Thoracic aorta (tissue), 2 donors: ENCODE results near the gene OCA2. TPM values are rescaled to one million over a fixed set of nuclear protein-coding genes. Genes with fewer than 3 reads are reported as not detected.

Source experiments
- ATAC-seq: fragments of 150-250 bp; one replicate; pipeline ENCODE4 v1.8.0; 2017; ENCODE audit warnings: low read depth; ENCODE audit not compliant: insufficient number of reproducible peaks, low FRiP score
- DNase-seq: peaks from one replicate; pipeline ENCODE4 v3.0.0-alpha.2; 2020; ENCODE audit warnings: low spot score
- H3K27ac ChIP-seq, 2 donors: fragments of 200-600 bp; sonication (generic); 1 replicate in 1 of 2; 2 replicates in 1 of 2; pipeline ENCODE4 v1.5.1; 2016; ENCODE audit warnings: mild to moderate bottlenecking in 2 of 2, moderate library complexity in 2 of 2
- H3K27me3 ChIP-seq: fragments of 200-600 bp; sonication (generic); replicated peaks from 2 replicates; pipeline ENCODE4 v1.6.0; 2016; ENCODE audit warnings: mild to moderate bottlenecking; ENCODE audit not compliant: insufficient read depth
- H3K36me3 ChIP-seq: fragments of 200-600 bp; sonication (generic); one replicate; pipeline ENCODE4 v1.5.1; 2016
- H3K4me1 ChIP-seq, 2 donors: fragments of 200-600 bp; sonication (generic); 1 replicate in 1 of 2; 2 replicates in 1 of 2; pipeline versions ENCODE4 v1.5.1 to v1.6.0; 2016; ENCODE audit warnings: low read depth in 2 of 2, mild to moderate bottlenecking in 1 of 2; ENCODE audit not compliant: control insufficient read depth in 1 of 2
- H3K4me3 ChIP-seq: fragments of 200-600 bp; sonication (generic); 2 replicates; pipeline ENCODE4 v1.5.1; 2016; ENCODE audit warnings: mild to moderate bottlenecking
- H3K9me3 ChIP-seq: fragments of 200-600 bp; sonication (generic); 2 replicates; pipeline ENCODE4 v1.5.1; 2016
- CTCF ChIP-seq: fragments of 200-600 bp; sonication (generic); IDR thresholded peaks from one replicate; pipeline ENCODE4 v1.5.1; 2019; ENCODE audit warnings: antibody characterized with exemption
- total RNA-seq, 2 donors: library from RNA; depleted of rRNA; stranded (reverse); fragments of >200 nt; gene quantifications; one replicate each; pipeline versions ENCODE4 v1.1.0 to v1.2.3, GENCODE V29; 2016

Gene OCA2
- total RNA-seq, 2 donors from 2014 or later, result 8.0 to 14.8 TPM

GRCh38 chr15:28051955-28052633, 47.0 kb downstream of the OCA2 start:
- ATAC-seq (no peak), DNase-seq (no peak)

DNA sequence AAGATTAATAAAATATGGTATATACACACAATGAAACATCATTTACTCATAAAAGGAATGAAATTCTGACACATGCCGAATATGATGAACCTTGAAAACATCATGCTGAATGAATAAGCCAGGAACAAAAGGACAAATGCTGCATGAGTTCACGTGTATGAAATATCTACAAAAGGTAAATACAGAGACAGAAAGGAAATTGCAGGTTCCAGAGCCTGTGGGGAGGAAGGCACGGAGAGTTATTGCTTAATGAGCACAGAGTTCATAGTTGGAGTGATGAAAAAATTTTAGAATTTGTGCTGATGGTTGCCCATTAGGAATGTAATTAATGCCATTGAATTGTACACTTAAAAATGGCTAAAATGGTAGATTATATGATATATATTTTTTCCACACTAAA, 49.5 kb downstream of the OCA2 start:
- no peak overlapping the region for H3K4me3 ChIP-seq

More at GRCh38 chr15:28051955-28052633, 47.0 kb downstream of the OCA2 start:
- TF ChIP-seq CTCF, result no peak
- no peaks in the 10 kb centered on the region for H3K36me3 ChIP-seq
- H3K4me3 ChIP-seq, result no peak overlapping the region
- H3K4me1 ChIP-seq, result no peaks in the 10 kb centered on the region
- no peak overlapping the region for H3K27ac ChIP-seq
- H3K27me3 ChIP-seq, result no peaks in the 10 kb centered on the region
- H3K9me3 ChIP-seq, result no peaks in the 10 kb centered on the region

GRCh38 chr15:28047277-28047676, 51.8 kb downstream of the OCA2 start:
- DNase-seq, result no peak
- no peaks in the 10 kb centered on the region for H3K9me3 ChIP-seq
- ATAC-seq, result no peak
- H3K4me1 ChIP-seq, result no peaks in the 10 kb centered on the region
- H3K27ac ChIP-seq, result no peak overlapping the region
- TF ChIP-seq CTCF, result no peak
- no peak overlapping the region for H3K4me3 ChIP-seq
- no peaks in the 10 kb centered on the region for H3K27me3 ChIP-seq
- no peaks in the 10 kb centered on the region for H3K36me3 ChIP-seq

More for the DNA sequence above, 49.5 kb downstream of the OCA2 start:
- H3K36me3 ChIP-seq, result no peaks in the 10 kb centered on the region
- no peaks in the 10 kb centered on the region for H3K27me3 ChIP-seq
- DNase-seq, result no peak
- no peaks in the 10 kb centered on the region for H3K9me3 ChIP-seq
- TF ChIP-seq CTCF, result no peak
- no peak overlapping the region for H3K27ac ChIP-seq
- no peak for ATAC-seq
- H3K4me1 ChIP-seq, result no peaks in the 10 kb centered on the region

DNA sequence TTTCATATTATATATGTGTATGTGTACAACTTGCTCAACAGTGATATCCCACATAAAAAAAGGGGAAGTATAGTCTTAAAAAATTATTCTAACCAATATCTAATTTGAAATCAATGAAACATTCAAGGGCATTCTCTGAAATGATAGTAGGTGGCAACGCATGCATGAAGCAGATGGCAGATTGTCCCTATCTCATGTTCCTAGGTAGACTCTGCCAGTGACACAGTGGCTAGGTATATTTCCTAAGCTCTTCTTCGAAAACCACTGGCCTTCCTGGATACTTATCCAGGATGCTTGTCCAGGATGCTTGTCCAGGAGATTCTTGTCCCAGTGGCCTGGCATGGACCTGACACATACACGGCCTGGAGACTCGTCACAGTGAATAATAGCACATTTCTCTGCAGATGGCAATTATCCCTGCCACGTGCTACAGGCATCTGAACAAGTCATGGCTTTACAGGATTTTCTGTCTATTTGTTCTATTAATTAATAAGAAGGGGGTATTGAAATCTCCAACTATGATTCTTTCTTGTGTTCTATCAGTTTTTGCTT, 54.9 kb downstream of the OCA2 start:
- H3K4me1 ChIP-seq, result no peaks in the 10 kb centered on the region
- H3K27me3 ChIP-seq, result no peaks in the 10 kb centered on the region
- no peak for TF ChIP-seq CTCF
- H3K27ac ChIP-seq, result no peak overlapping the region
- H3K9me3 ChIP-seq, result no peaks in the 10 kb centered on the region
- H3K4me3 ChIP-seq, result no peak overlapping the region
- no peaks in the 10 kb centered on the region for H3K36me3 ChIP-seq
- ATAC-seq, result no peak
- DNase-seq, result no peak

GRCh38 chr15:28043691-28044091, 55.4 kb downstream of the OCA2 start:
- DNase-seq (no peak), ATAC-seq (no peak)
- H3K9me3 ChIP-seq, result no peaks in the 10 kb centered on the region
- no peaks in the 10 kb centered on the region for H3K4me1 ChIP-seq
- H3K27me3 ChIP-seq, result no peaks in the 10 kb centered on the region
- no peak for TF ChIP-seq CTCF
- no peak overlapping the region for H3K4me3 ChIP-seq
- H3K27ac ChIP-seq, result no peak overlapping the region
- H3K36me3 ChIP-seq, result no peaks in the 10 kb centered on the region
